Fibroblast of peridontal ligament (primary cell): ENCODE results near the gene OXGR1.
A peak's percentile ranks its signal among the peaks of the same experiment; 100 is the strongest.
"Not testable (repeated sequence)": the region's sequence is repeated elsewhere in the genome, so short reads cannot be mapped to it uniquely, and the experiment has no call there.

Experiments
- DNase-seq: peaks from one replicate; pipeline ENCODE4 v3.0.0-alpha.2; 2010; ENCODE audit errors: extremely low read depth

OXGR1 gene

GRCh38 chr13:97005625-97006262 is 11.5 kb upstream of the OXGR1 start:
- DNase-seq: peak; percentile 30

- DNase-seq: no peak
These were observed 10.6 kb upstream of the OXGR1 start for GRCh38 chr13:97004886-97005285.

DNA sequence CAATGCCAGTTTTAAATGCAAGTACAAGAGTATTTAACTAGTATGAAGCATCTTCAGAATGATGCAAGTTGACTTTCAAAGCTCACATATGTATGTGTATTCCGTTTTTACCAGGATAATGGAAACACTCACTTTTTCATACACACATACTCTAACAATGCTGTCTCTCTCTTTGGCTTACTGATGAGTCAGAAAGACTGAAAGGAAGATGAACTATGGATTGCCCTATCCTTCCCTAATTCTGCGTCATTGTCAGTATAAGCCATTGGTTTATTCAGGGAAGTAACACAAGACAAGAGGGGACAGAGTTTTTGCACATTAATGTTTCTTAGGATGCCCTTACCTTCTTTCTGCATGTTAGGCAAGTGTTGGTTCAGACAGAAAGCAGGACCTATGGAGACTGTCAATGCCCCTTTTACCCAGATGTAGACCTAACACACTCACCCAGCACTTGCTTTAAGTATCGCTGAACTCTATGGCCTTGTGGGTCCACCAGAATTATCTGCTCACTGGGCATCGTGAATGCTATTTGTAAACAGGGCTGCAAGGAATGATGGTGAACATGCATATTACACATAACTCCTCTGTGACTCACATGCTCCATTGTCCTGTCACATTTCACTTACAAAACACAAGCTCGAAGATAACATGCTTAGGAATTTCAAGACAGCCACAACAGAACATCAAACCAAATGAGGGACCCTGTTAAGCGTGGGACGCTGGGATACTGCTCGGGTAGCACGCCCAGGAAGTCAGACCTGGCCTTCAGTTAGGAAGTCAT is 10.0 kb upstream of the OXGR1 start:
- DNase-seq: peak; percentile 19

GRCh38 chr13:97003071-97003470 is 8.8 kb upstream of the OXGR1 start:
- no peak for DNase-seq

GRCh38 chr13:97002581-97002980 is 8.3 kb upstream of the OXGR1 start:
- no peak for DNase-seq

DNA sequence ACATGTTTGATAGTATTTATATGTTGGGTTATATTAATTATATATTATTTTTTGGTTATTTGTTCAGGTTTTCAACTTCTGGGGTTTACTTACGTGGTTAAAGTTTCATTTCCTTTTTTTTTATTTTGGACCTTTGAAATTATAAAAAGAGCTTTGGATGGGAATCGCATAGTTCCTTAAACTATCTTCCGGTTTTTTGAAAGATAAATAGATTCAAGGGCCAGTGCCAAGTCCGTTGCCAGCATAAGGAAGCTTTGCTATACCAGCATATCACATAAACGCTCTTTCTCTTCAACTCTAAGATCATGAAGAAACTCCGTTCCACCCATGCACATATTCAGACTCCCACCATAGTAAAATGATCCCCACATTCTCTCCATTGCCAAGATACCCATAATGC is 7.4 kb upstream of the OXGR1 start:
- no peak for DNase-seq

DNA sequence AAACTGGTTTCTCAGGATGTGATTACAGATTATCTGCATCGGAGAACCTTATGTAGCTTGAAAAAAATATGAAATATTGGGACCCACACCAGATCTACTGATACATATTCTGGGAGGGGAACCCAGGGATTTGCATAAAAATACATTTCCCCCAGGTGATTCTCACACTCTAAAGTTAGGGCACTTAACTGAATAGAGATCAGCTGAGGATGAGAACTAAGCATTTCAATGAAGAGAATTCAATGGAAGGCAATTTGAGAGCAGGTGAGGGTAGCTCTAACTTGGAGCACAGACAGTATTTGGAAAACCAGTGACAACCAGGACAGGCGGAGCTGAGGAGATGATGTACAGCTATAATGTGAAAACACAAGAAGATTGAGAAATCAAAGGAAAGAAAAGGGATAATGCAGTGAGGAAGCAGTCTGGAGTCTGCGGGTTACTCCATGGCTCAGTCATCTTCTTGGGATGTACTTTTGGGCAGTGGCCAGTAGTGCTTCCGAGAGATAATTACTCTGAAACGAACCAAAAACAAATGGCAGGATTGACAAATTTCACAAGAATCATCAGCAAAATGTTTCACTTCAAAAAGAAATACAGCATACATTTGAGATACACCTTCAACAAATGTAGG is 6.1 kb upstream of the OXGR1 start:
- DNase-seq: peak; percentile 8

DNA sequence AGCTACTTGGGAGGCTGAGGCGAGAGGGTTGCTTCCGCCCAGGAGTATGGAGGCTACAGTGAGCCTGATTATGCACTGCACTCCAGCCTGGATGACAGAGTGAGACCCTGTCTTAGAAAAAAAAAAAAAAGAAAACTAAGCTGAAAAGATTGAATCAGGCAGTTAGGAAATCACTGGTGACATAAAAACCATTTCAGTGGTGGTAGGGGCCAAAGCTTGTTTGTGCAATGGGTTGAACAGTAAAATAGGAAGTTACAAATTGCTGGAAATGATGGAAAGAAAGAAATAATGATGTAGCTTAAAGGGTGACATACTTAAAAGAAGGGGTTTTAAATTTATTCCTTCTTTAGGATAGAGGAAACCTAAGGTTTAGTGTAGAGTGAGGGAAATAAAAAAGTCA is 4.8 kb upstream of the OXGR1 start:
- no peak for DNase-seq

DNA sequence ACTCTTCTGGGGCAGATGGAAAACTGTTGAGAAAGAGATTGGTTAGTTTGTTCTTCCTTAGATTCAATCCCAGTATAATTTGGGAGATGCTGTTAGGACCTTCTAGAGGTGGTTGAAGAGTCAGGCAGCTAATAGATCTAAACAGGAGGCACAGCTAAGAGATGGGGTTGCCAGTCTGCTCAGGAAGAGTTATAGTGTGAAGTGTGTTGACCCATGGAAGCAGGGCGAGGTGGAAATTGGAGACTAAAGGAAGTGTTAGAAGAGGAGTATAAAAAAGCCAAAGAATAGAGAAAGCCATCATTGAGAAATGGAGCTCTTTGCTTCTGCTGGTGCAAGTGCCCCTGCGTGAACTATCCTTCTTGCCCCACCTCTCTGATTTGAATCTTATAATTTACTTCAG is 3.8 kb upstream of the OXGR1 start:
- no peak for DNase-seq

- no peak for DNase-seq
These were observed 2.6 kb upstream of the OXGR1 start for GRCh38 chr13:96996886-96997285.

DNA sequence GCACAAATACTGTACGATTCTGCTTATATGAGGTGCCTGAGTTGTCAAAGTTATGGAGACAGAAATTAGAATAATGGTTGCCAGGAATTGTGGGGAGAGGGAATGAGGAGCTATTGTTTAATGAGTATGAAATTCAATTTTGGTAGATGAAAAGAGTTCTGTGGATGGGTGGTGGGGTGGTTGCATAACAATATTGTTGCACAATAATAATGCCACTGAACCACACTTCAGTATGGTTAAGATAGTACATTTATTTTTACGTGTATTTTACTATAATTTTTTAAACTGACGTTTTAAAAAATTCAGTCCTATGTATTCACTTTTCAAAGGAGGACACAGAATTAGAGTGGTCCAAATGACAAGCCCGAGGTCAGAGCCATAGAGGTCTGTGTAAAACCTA is 1.8 kb upstream of the OXGR1 start:
- no peak for DNase-seq

DNA sequence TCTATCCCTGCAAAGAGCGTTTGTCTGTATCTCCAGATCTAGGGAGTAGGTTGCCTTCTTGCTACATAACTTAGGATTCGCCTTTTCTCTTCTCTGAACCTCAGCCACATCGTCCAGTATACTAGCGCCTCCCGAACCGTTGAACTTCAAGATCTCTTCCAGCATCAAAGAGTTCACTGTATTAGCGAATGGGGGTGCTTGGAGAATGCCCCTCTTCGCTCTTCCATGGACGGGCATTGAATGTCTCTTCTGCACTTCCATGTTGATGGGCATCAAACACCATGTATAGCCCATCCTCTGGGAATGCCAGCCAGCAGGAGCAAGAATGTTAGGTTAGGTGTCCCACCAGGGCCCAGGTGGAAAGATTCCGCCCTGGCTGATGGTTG is 575 bp upstream of the OXGR1 start:
- no peak for DNase-seq

DNA sequence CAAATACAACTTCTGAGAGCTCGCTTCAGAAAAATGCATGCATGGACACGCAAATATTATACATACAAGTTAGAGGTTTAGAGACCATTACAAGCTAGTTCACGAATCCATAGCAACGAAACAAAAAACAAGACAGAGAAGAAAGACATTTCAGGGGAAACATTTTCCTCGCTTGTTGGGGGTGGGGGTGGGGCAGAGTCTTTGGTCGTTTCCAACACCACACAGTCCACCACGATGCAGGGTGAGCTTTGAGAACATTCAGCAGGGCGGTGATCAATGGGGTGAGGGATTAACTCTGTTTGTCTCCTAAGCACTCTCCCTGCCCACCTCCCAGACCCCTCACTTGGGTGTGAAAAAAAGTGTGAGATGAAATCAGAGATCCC is 651 bp downstream of the OXGR1 start:
- DNase-seq: no peak

GRCh38 chr13:96992633-96993032 is 1.6 kb downstream of the OXGR1 start:
- no peak for DNase-seq

DNA sequence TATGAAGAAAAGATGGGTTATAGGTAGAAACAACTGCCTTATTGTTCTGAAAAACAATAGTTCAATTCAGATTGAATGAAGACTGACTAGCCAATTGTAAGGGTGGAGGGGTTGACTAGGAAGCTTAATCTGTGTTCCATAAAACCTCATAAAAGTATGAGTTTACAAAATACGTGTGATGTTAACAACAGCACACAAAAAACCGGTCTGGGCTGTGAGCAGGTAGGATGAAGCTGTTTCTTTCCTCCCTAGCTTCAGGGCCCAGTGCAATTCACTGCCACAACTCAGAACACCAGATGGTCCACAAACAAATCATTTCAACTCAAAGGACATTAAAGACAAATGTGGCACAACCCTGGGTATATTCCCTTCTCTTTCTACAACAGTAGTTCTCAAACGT is 3.2 kb downstream of the OXGR1 start:
- no peak for DNase-seq

DNA sequence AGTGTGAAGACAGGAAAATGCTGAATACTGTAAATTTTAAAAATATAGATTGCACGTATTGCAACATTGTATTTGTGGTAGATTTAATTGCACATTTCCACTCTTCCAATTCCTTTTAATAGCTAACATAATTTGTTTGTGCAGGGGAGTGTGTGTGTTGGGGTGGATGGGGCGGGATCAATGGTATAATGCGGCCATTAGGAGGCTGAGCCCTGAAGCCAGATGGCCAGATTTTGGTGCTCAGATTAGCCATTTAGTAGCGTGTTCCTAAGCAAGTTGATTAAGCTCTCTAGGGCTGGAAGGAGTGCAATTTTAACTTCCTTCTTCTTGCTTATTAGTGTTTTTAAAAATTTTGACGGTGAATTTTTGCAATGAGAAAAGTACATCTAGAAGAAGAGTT is 5.8 kb downstream of the OXGR1 start:
- DNase-seq: no peak

GRCh38 chr13:96984051-96984508 is 10.2 kb downstream of the OXGR1 start:
- DNase-seq: no peak

GRCh38 chr13:96982672-96983071 is 11.6 kb downstream of the OXGR1 start:
- no peak for DNase-seq

- DNase-seq: not testable (repeated sequence)
These were observed 14.4 kb downstream of the OXGR1 start for GRCh38 chr13:96979861-96980260.

GRCh38 chr13:96968027-96968426 is 26.2 kb downstream of the OXGR1 start:
- DNase-seq: no peak

DNA sequence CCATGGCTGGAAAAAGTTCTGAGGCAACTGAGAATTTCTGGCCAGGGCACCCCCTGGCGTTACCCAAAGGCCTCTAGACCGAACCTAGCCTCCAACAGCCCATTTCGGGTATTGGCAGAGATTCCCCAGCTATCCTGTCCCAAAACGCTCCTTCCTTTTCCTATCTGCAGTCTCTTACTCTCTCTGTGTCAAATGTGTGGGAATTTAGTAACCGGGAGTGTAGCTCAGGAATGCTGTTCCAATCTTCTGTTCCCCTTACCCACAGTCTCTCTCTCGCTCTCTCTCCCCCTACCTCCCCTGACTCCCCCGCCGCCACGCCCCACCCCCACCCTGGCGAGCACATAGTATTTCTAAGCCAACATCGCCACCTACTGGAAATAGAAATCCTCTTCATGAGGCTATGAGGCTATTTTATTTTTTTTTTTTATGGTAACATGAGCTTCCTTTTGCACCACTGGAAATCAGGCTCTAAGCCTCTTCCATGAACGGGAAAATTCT is 27.0 kb downstream of the OXGR1 start:
- no peak for DNase-seq

DNA sequence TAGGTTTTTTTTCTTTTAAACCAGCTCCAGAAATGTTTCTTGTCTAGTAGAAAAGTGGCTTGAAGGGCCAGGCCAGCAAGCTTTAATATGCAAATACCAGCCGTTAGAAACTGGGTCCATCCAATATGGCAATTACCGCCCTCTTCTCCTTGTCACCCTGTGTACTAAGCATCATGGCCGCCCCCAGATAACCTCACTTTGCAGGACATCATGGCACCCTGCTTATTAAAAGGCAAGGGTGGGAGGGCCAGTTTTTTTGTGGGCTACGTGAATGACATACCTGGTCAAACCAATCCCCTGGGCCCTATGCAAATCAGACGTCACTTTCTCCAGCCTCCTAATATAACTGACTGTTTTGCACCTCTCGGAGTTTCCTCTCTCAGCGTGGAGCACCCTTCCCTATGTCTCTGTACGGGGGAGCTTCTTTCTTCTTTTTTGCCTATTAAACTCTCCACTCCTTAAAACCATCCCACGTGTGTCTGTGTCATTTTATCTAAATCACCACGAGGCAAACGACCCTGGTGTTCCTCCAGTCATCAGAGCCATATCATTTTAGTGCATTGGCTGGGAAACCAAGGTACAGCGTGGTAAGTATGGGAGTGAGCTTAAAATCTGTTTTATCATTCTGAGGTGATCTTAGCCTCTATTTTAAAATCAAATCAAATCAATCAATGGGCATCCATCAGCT is 27.7 kb downstream of the OXGR1 start:
- no peak for DNase-seq
